Endothelial cell of umbilical vein (primary cell): Measurements from ENCODE around the gene FXYD3. TPM values are rescaled to one million over a fixed set of nuclear protein-coding genes. Genes with fewer than 3 reads are reported as not detected.

Experiments
- BruUV-seq: library from RNA; stranded (reverse); fragments of 400-500 nt; replicated peaks from 2 replicates; lab custom pipeline; 2021; lab: Mats Ljungman, UMichigan
- CTCF ChIA-PET: fragments of 300-600, 350-600 bp; sonication (Branson Sonifier 250); formaldehyde crosslinking; loops from one replicate; lab custom pipeline; 2021; ENCODE audit warnings: antibody characterized with exemption, inconsistent platforms; lab: Charles Lee
- POLR2A ChIA-PET: fragments of 300-600, 350-600 bp; sonication (Branson Sonifier 250); formaldehyde crosslinking; loops from one replicate; lab custom pipeline; 2021; ENCODE audit warnings: antibody characterized with exemption, inconsistent platforms; lab: Charles Lee
- DNase-seq: peaks from one replicate; pipeline ENCODE4 v3.0.0-alpha.2; 2011; ENCODE audit warnings: low read depth, low spot score
- FAIRE-seq: peaks from 2 replicates; lab custom pipeline; 2011; peaks lifted over from hg19 to GRCh38; lab: Jason Lieb, UNC
- H2AFZ ChIP-seq: 2 replicates; pipeline ENCODE4 v1.6.0; 2012; ENCODE audit warnings: low read depth, low read length, control low read depth, inconsistent platforms
- H3K27ac ChIP-seq: 2 replicates; pipeline ENCODE4 v1.5.1; 2011; ENCODE audit warnings: low read depth, mild to moderate bottlenecking, control low read depth, low read length, moderate library complexity; ENCODE audit not compliant: insufficient read depth
- H3K27me3 ChIP-seq, 2 experiments: 2 replicates each; pipeline versions ENCODE4 v1.6.0 to v1.6.1; 2011; ENCODE audit warnings: low read length in 2 of 2, mixed read lengths in 1 of 2; ENCODE audit not compliant: control insufficient read depth in 2 of 2, insufficient read depth in 2 of 2
- H3K36me3 ChIP-seq, 2 experiments: 2 replicates in 1 of 2; 3 replicates in 1 of 2; pipeline ENCODE4 v1.5.1; 2011; ENCODE audit warnings: low read length in 2 of 2, mild to moderate bottlenecking in 1 of 2, moderate library complexity in 1 of 2; ENCODE audit not compliant: control insufficient read depth in 2 of 2, insufficient read depth in 2 of 2; ENCODE audit errors: extremely low read depth in 1 of 2
- H3K4me1 ChIP-seq: 3 replicates; pipeline ENCODE4 v1.5.1; 2011; ENCODE audit warnings: mild to moderate bottlenecking, low read length; ENCODE audit not compliant: control insufficient read depth, insufficient read depth; ENCODE audit errors: extremely low read depth
- H3K4me2 ChIP-seq: 2 replicates; pipeline ENCODE4 v1.6.1; 2011; ENCODE audit warnings: low read length, control low read depth, mixed read lengths; ENCODE audit not compliant: insufficient read depth
- H3K4me3 ChIP-seq, 3 experiments: fragments of 200-600 bp in 1 of 3; sonication (generic), shearing (Covaris generic) in 1 of 3; replicated peaks in 1 of 3; 2 replicates each; pipeline ENCODE4 v1.5.1; 2011 to 2016; ENCODE audit warnings: control low read depth in 3 of 3, low read length in 3 of 3, mild to moderate bottlenecking in 2 of 3, inconsistent platforms in 1 of 3, low read depth in 1 of 3, moderate library complexity in 1 of 3; ENCODE audit not compliant: insufficient read depth in 1 of 3
- H3K79me2 ChIP-seq: 2 replicates; pipeline ENCODE4 v1.6.0; 2012; ENCODE audit warnings: low read length, inconsistent platforms; ENCODE audit not compliant: control insufficient read depth, insufficient read depth
- H3K9ac ChIP-seq: replicated peaks from 2 replicates; pipeline ENCODE3; 2011; ENCODE audit warnings: low read length, control low read depth; ENCODE audit not compliant: insufficient read depth; ENCODE audit errors: extremely low read depth
- H3K9me1 ChIP-seq: replicated peaks from 3 replicates; pipeline ENCODE4 v1.6.0; 2011; ENCODE audit warnings: mild to moderate bottlenecking, low read length; ENCODE audit not compliant: control insufficient read depth, insufficient read depth; ENCODE audit errors: extremely low read depth
- H3K9me3 ChIP-seq: replicated peaks from 2 replicates; pipeline ENCODE4 v1.5.1; 2012; ENCODE audit warnings: low read length, inconsistent platforms; ENCODE audit not compliant: control insufficient read depth, insufficient read depth
- H4K20me1 ChIP-seq: replicated peaks from 2 replicates; pipeline ENCODE3; 2011; ENCODE audit warnings: mild to moderate bottlenecking, low read length; ENCODE audit not compliant: control insufficient read depth, insufficient read depth; ENCODE audit errors: extremely low read depth
- EZH2 ChIP-seq: IDR thresholded peaks from 2 replicates; pipeline ENCODE4 v1.6.1; 2012; ENCODE audit warnings: borderline replicate concordance, low read depth, mild to moderate bottlenecking, moderate library complexity, low read length, inconsistent platforms; ENCODE audit not compliant: severe bottlenecking
- FOS ChIP-seq: IDR thresholded peaks from 2 replicates; pipeline ENCODE4 v1.6.1; 2011; ENCODE audit warnings: mild to moderate bottlenecking, low read length, moderate library complexity, borderline replicate concordance; ENCODE audit not compliant: insufficient read depth
- GATA2 ChIP-seq: IDR thresholded peaks from 2 replicates; pipeline ENCODE4 v1.7.0; 2011; ENCODE audit warnings: low read depth, mild to moderate bottlenecking, moderate library complexity, mixed read lengths, low read length; ENCODE audit not compliant: insufficient read length, insufficient read depth
- JUN ChIP-seq: IDR thresholded peaks from 2 replicates; pipeline ENCODE4 v1.6.1; 2011; ENCODE audit warnings: borderline replicate concordance, low read depth; ENCODE audit not compliant: insufficient read length, insufficient read depth
- MYC ChIP-seq: IDR thresholded peaks from one replicate; pipeline ENCODE4 v1.6.1; 2011; ENCODE audit warnings: mild to moderate bottlenecking, low read depth, low read length
- POLR2A ChIP-seq: IDR thresholded peaks from 2 replicates; pipeline ENCODE4 v1.6.1; 2012; ENCODE audit warnings: low read depth, mild to moderate bottlenecking, control low read depth, low read length
- dilution Hi-C: fragments of 300-500 bp; cut with MboI; formaldehyde crosslinking; loops from one replicate; pipeline ENCODE4 v1.15.0; 2019; ENCODE audit warnings: low sequenced_read_pairs; ENCODE audit not compliant: extremely low pct_ligation_motif_present
- intact Hi-C: fragments of 100-400 bp; cut with micrococcal nuclease; formaldehyde crosslinking; loops from one replicate; pipeline ENCODE4 v1.10.0; 2022
- polyA plus RNA-seq, 4 experiments: library from polyadenylated mRNA; depleted of rRNA in 3 of 4; stranded (reverse) in 3 of 4; unstranded in 1 of 4; fragments of >200 nt; gene quantifications; 2 replicates each; pipeline versions ENCODE4 v1.2.1 to v1.2.3, GENCODE V29; 2011 to 2012; ENCODE audit warnings: missing spikeins in 1 of 4
- total RNA-seq: library from RNA; stranded (reverse); gene quantifications from 2 replicates; pipeline ENCODE4 v1.2.3, GENCODE V29; 2021
- TF ChIP-seq, protein P1 (sequence below): IDR thresholded peaks from 2 replicates; pipeline ENCODE4 v1.6.1; 2011; ENCODE audit not compliant: insufficient read depth, insufficient read length
- TF ChIP-seq, protein P2 (sequence below), 2 donors: IDR thresholded peaks; 1 replicate in 1 of 2; 2 replicates in 1 of 2; pipeline ENCODE4 v1.5.1; 2011; ENCODE audit warnings: low read length in 2 of 2, mild to moderate bottlenecking in 2 of 2, moderate library complexity in 2 of 2, control low read depth in 1 of 2, inconsistent platforms in 1 of 2, low read depth in 1 of 2; ENCODE audit not compliant: insufficient read depth in 1 of 2; ENCODE audit errors: extremely low read depth in 1 of 2

Gene FXYD3
- total and polyA plus RNA-seq, 2 donors (not counting 3 experiments of a cell fraction or from before 2014, with no cell fraction given): not detected

DNA sequence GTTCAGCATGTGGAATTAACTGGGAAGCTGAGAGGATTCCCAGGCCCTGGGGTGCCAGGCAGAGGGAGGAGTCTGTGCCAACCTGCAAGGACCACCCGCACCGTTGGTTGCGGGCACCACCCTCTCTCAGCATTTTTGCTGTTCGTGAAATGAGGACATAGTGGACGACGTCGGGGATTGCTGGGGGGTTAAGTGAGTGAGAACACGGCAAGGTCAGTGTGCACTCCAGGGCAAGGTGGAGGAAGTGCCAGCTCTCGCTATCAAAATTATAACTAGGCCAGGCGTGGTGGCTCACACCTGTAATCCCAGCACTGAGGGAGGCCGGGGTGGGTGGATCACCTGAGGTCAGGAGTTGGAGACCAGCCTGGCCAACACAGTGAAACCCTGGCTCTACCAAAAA is 2.2 kb downstream of the FXYD3 start:
- Histone ChIP-seq H4K20me1 (no peaks in the 10 kb centered on the region), H3K4me2 (no peak overlapping the region), H3K27me3 (no peaks in the 10 kb centered on the region), H2AFZ (no peak overlapping the region), H3K9me3 (no peaks in the 10 kb centered on the region), H3K79me2 (no peaks in the 10 kb centered on the region), H3K27ac (no peak overlapping the region), H3K36me3 (no peaks in the 10 kb centered on the region), H3K9ac (no peak overlapping the region), H3K4me3 (no peak overlapping the region), H3K4me1 (no peaks in the 10 kb centered on the region), H3K9me1 (no peaks in the 10 kb centered on the region)
- FAIRE-seq (no peak), DNase-seq (no peak)
- ChIA-PET CTCF (interaction anchor here (0.6 to 0.9 kb wide), 2 partner anchors 10 to 292 kb away, joined by 3 read pairs; no protein-coding TSS in a partner anchor), POLR2A (no interaction called here)
- TF ChIP-seq MYC (no peak), GATA2 (no peak), FOS (no peak), EZH2 (no peak), JUN (no peak)
- intact Hi-C loops (no loop called here), dilution Hi-C loops (no loop called here)
- no TSS peak for BruUV-seq

DNA sequence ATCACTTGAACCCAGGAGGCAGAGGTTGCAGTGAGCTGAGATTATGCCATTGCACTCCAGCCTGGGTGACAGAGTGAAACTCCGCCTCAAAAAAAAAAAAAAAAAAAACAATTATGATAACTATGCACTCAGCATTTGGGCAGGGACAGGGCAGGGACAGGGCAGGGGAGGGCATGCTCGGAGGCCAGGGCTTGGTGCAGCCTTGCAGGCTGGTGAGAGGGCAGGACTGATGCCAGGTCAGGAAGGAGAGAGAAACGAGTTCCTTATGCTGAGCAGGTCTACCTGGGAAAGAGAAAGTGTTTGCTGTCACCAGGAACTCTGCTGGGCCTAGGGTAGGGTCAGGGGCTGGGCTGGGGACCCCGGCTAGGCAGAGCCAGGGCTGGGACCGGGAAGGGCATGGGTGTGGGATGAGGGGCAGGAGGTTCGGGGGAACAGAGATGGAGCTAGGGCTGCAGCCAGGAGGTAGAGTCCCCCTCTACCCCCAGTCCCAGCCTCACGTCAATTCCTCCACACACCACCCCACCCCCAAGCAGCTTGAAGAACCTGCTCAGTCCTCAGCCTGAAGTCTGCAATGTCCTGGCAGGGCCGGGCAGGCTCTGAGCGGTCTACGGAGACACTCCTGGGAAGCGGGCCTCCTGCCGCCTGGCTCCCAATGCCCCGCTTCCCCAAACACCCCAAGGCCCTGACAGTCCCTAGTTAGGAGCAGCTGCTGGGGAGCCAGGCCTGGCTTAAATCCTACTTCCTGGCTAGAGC is 2.8 kb downstream of the FXYD3 start:
- Histone ChIP-seq H3K4me3 (no peak overlapping the region), H3K4me1 (no peaks in the 10 kb centered on the region), H4K20me1 (no peaks in the 10 kb centered on the region), H3K79me2 (no peaks in the 10 kb centered on the region), H3K9ac (no peak overlapping the region), H3K9me1 (no peaks in the 10 kb centered on the region), H2AFZ (no peak overlapping the region), H3K36me3 (no peaks in the 10 kb centered on the region), H3K9me3 (no peaks in the 10 kb centered on the region), H3K27me3 (no peaks in the 10 kb centered on the region), H3K27ac (no peak overlapping the region), H3K4me2 (no peak overlapping the region)
- ChIA-PET POLR2A (no interaction called here), CTCF (interaction anchor here (0.6 to 2.3 kb wide), 3 partner anchors 9 to 293 kb away, joined by 3 to 12 read pairs (median 3); partner anchors contain the start of gene LGI4)
- dilution Hi-C loops (no loop called here), intact Hi-C loops (no loop called here)
- no peak for FAIRE-seq
- no peak for TF ChIP-seq EZH2
- TF ChIP-seq, protein P1, sequence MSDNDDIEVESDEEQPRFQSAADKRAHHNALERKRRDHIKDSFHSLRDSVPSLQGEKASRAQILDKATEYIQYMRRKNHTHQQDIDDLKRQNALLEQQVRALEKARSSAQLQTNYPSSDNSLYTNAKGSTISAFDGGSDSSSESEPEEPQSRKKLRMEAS: no peak
- no peak for TF ChIP-seq MYC
- no peak for TF ChIP-seq POLR2A
- TF ChIP-seq FOS: no peak
- TF ChIP-seq JUN: no peak
- TF ChIP-seq, protein P2, sequence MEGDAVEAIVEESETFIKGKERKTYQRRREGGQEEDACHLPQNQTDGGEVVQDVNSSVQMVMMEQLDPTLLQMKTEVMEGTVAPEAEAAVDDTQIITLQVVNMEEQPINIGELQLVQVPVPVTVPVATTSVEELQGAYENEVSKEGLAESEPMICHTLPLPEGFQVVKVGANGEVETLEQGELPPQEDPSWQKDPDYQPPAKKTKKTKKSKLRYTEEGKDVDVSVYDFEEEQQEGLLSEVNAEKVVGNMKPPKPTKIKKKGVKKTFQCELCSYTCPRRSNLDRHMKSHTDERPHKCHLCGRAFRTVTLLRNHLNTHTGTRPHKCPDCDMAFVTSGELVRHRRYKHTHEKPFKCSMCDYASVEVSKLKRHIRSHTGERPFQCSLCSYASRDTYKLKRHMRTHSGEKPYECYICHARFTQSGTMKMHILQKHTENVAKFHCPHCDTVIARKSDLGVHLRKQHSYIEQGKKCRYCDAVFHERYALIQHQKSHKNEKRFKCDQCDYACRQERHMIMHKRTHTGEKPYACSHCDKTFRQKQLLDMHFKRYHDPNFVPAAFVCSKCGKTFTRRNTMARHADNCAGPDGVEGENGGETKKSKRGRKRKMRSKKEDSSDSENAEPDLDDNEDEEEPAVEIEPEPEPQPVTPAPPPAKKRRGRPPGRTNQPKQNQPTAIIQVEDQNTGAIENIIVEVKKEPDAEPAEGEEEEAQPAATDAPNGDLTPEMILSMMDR (IDR thresholded peaks at IDR 0.05; ENCODE audit: extremely low read depth in 1 of 2, insufficient read depth in 1 of 2, low read depth in 1 of 2, low read length in 2 of 2): no peak
- BruUV-seq: no TSS peak
- no peak for DNase-seq
